ENCODE data around the gene BEND5. TPM values are rescaled to one million over a fixed set of nuclear protein-coding genes. Genes with fewer than 3 reads are reported as not detected.

Gene BEND5
- total RNA-seq, 1 experiment from 2014 or later, result 0.39 TPM

DNA sequence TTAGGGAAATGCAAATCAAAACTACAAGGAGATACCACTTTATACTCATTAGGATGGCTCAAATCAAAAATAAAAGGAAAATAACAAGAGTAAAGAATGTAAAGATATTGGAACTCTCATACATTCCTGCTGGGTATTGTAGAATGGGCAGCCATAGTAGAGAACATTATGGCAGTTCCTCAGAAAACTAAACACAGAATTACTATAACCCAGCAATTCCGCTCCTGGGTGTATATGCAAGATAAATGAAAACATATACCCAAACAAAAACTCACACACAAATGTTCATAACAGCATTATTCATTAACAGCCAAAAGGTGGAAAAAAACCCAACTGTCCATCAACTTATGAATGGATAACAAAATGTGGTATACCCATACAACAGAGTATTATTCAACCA is 11.4 kb downstream of the BEND5 start:
- DNase-seq (ENCODE audit: low read depth), result no peak

DNA sequence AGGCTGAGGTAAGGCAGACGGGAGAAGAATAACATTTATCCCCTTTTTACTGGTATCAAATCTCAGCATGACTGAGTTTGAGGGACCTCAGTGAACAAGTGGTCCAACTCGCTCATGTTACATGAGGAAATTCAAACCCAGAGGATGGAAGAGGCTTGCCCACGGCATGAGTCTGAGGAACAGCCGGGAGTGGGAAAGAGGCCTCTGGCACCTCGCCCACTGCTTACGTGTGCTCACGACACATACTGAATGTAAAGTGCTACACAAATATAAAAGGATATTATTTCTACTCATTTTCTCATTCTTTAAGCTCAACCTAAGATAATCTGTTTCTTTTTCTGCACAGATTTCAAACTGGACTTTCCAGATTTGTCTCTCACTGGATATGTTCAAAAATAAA is 14.7 kb downstream of the BEND5 start:
- no peak for DNase-seq (ENCODE audit: low read depth)

DNA sequence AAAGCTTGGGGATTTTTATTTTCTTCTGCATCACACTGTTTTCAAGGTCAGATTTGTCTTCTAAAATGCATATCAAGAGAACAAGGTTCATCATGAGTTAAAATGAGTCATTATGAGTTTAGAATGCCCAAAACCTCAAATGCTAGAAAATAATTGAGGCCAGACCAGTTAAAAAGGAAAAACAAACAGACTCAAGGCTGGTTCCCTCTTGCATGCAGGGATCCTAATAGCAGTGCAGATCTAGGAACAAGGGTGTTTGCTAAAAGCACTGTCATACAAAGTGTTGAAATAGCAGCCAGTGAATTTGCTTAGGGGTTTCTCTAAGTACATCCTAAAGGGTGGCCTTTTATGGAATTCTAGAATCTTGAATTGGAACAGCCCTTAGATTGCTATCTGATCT is 15.3 kb downstream of the BEND5 start:
- peak; percentile 6 for DNase-seq (ENCODE audit: low read depth)

DNA sequence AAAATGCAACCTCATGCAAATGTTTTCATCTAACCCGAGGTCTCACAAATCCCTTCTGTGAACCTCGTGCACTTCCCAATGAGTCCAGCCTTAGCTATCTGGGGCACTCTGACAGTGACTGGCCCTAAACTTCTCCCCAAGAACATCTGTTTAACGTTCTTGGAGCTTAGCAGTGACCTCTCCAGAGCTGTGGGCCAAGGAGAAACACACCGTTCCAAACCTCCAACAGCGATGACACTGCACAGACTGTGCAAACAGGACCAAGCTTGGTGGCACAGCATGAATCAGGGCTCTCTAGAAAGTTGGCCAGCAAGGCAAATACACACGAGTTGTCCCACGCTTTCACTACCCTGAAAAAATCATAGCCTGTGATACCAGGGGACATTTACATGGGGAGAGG is 15.8 kb downstream of the BEND5 start:
- DNase-seq (ENCODE audit: low read depth), result no peak

DNA sequence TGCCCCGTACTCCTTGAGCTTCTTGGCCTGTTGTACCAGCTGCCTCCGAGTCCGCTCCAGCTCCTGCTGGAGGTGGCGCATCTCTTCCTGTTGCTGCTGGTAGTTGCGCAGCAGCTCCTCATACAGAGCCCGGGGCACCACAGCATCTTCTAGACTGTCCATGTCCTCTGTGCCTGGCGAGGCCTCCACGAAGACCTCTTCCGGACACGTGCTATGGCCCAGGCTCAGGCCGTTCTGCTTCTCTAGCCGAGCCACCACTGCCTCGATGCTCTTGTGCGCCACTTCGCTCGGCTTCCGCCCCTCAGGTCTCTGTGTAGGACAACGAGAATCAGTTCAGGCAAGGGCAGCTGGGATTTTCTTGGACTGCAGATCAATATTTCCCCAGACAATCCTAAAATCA is 17.7 kb downstream of the BEND5 start:
- DNase-seq (ENCODE audit: low read depth), result no peak

DNA sequence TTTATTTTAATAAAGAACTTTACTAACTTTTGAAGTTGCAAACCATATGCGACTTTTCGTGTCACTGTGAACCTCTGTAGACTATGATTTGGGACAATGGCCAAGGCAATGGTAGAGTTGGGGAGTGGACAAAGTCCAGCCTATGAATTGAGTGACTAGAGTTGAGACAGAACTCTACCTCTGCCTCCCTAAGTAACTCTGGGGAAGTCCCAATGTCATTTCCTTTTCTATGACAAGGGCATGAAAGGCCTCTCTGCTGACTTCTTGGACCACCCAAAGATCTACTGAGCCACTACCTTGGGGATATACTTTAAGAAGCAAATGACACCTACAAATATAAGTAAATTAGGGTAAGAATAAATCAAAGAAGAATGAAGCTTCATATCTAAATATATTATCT is 19.3 kb downstream of the BEND5 start:
- DNase-seq (ENCODE audit: low read depth), result no peak

DNA sequence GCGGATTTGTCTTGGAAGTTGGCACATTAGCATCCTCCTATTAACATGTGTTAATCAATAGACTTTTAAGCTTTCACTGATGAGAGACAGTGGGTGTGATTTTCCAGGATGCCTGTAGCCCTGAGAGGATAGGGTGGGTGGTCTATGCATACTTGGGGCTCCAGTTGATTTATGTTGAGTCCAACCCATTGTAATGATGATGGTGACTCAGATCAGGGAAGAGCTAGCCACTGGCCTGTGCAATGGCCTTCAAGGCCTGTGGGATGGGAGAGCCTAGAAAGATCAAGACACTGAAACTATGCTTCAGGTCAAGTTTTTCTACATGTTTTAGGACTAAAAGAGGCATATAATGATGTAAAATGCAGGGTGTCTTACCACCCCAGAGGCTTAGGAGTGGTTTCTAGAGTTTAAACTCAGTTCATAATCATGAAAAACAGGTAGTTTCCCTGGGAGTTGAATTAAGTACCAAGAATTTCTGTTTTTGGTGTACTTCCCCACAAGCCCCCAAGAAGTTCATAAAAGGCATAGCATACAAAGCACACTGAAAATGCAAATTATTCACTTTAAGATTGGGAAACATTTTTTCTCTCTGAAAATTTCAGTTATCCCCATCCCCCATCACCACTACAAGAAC is 19.9 kb downstream of the BEND5 start:
- no peak for DNase-seq (ENCODE audit: low read depth)

DNA sequence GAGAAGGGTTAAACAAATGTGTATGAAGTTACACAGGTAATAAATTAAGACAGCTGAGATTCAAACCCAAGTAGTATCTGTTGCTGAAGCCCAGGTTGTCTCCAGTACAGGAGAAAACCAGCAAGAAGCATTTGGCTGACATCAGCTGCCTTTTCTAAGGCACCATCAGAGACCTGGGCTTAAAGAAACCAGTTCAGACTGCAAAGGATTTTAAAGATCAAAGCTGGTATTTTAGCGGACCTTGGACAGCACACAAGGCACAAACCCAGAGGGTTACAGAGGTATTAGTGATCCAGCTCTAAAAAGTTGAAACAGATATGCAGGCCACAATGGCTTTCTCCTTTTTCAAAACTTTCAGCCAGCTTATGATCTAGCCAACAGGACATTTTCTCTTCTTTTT is 23.4 kb downstream of the BEND5 start:
- no peak for DNase-seq (ENCODE audit: low read depth)

DNA sequence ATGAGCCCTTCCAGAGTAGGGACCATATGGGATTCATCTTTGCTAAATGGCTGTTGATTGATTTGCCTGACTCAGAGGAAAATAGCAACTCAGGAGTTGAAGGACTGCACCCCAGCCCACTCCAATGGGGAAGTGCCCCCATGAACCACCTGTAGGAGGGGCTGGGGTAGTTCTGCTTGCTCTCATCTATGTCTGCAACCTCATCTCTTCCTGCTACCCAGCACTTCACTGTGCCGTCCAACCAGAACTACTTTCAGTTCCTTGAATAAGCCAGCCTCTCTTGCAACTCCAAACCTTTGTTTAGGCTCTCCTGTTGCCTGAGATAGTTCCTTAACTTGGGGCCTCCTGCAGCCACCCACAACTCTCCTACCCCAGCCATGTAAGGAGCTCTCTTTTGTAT is 26.6 kb downstream of the BEND5 start:
- DNase-seq (ENCODE audit: low read depth), result no peak

DNA sequence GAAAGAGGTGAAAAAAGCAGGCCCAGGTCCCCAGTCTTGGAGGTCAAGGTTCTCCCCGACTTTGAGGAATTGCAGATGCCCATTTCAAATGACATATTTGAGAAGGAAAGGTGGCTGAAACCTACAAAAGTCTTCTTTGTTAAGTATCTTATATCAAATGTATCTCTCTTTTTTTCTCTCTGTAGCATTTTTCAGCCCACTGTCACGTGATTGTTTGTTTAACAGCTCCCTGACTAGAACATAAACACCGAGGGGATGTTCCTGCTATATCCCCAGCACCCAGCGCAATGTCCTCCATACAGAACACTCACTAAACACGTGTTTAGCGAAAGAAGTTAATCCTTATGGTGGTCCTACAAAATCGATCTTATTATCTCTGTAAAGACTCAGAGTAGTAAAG is 27.6 kb downstream of the BEND5 start:
- DNase-seq (ENCODE audit: low read depth), result no peak

DNA sequence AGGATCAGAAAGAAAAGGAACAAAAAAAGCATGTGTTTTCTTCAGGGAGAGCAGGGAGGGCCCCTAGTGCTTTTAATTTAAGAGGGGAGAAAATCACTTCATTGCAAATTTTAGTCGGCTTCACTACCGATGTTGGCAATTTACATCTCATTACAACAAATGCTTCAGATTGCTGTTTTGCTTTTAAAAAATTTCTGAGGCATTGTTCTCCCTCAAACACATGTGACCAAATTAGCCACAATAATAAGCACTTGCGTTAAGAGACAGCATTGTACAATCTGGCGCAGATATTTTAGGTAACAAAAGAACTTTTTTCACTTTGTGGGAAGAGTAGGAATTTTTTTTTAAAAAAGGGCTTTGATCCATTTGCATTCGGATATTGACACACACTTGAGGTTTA is 29.8 kb downstream of the BEND5 start:
- DNase-seq (ENCODE audit: low read depth), result no peak

DNA sequence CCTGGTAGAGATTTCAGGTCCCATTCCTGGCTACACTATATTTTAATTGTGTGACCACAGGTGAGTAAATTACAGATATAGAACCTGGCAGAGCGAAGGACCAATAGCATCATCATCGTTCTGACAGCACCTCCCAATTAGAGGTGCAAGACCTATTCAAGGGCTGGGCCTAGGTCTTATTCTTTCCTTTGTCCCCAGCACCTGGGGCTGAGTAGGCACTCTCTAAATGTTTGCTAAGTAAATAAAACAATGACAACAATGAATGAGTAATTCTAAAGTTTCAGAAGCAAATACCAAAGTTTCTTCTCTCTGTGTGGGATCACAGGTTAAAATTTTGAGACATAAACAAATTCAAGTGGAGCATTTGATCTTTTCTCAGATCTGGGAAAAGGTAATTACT is 32.7 kb downstream of the BEND5 start:
- DNase-seq (ENCODE audit: low read depth), result no peak

DNA sequence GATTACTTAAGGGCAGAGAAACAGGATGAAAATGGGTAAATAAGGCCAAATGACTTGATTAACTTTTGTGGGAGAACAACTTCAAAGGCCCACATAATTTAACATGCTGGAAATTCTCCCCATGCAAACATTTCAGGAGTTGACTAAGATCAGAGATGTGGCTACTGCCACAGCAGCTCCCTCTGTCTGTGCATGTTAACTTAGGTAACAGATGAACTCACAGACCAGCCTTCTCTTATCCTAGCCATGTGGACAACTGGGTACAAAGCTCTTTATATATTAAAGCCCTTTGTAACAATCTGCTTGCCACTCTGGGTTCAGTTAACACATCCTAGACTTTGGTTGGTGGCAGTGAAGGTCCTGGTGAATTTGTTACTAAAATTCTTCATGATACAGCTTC is 33.2 kb downstream of the BEND5 start:
- no peak for DNase-seq (ENCODE audit: low read depth)

DNA sequence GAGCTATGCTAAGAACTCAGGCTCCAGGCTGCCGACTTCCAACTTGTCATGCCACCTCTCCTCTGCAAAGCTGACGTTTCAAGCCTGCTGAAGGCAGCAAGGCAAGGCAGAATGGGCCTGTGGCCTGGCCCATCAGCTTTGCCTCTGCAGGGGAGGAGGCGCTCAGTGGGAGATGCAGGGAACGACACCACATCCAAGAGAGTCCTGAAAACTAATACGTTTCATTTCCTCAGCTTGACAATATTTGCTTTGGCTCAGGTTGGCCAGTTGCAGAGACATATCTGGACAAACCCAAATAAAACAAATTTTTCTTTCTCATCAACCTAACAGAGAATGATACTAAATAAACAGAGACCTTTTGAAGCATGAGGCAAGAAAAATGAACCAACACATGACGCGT is 35.3 kb downstream of the BEND5 start:
- DNase-seq (ENCODE audit: low read depth), result no peak

DNA sequence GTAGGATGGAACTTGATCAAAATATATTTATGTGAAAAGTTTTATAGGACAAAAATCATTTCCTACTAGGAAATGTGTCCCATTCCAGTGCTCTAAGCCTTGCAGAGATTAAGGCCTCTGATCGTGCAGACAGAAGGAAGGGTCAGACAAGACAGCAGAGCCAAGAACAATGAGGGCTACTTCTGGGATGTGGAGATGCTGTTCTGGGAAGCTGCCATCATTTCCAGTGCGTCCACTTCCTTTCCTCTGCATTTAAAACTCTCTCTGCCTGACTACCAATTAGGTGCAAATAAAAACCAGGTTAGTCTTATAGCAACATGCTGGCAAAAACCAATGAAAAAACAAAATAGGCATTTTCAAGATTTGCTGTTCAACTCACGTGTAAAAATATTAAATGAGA is 36.1 kb downstream of the BEND5 start:
- DNase-seq (ENCODE audit: low read depth), result no peak

DNA sequence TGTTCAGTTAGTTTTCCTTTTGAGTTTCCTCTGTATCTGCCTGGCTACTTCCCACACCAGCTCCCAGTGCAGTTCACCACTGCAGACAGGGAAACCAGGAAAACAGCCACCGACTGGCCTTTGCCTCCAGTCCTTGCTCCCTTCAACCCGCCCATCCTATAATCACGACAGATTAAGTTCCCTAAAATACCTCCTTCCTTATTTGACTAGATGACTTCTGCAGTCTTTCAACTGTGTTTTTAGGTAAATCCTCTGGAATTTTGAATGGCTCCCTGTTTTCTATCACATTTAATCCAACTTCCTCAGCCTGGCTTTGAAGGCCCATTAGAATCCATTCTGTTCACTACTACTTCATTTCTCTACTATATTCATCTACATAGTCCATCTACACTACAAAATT is 37.6 kb downstream of the BEND5 start:
- DNase-seq (ENCODE audit: low read depth), result no peak

DNA sequence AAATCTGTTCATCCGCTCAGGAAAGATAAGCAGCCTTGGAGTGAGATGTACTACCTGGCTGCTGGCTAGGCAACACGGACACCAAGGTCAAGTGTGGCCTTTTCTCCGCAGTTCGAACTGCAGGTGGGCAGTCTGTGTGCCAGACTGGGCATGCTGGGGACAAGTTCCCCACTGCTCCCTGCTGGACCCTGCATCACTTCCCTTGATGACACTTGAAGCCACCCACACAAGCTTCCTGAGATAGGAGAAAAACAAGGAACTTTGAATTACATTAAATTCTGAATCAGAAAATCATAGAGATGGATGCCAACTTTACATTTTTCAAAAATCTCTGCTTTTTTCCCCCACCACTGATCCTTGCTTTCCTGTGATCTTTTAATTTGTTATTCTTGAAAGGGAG is 38.3 kb downstream of the BEND5 start:
- no peak for DNase-seq (ENCODE audit: low read depth)

DNA sequence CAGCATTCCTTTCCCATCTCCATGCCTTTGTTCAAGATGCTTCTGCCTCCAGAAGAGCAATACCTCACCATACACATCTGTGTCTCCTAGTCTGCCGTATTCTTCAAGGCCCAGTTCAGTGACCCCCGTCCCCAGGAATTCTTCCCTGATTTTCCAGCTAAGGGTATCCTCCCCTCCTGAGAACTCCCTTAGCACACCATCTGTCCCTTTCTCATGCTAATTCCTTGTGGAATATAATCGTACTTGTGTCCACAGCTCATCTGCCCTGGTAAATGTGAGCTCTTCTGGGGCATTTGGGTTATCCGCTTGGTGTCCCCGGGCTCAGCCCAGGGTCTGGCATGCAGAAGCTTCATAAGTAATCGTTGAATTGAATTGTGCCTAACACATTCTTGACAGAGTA is 40.9 kb downstream of the BEND5 start:
- DNase-seq (ENCODE audit: low read depth), result no peak

DNA sequence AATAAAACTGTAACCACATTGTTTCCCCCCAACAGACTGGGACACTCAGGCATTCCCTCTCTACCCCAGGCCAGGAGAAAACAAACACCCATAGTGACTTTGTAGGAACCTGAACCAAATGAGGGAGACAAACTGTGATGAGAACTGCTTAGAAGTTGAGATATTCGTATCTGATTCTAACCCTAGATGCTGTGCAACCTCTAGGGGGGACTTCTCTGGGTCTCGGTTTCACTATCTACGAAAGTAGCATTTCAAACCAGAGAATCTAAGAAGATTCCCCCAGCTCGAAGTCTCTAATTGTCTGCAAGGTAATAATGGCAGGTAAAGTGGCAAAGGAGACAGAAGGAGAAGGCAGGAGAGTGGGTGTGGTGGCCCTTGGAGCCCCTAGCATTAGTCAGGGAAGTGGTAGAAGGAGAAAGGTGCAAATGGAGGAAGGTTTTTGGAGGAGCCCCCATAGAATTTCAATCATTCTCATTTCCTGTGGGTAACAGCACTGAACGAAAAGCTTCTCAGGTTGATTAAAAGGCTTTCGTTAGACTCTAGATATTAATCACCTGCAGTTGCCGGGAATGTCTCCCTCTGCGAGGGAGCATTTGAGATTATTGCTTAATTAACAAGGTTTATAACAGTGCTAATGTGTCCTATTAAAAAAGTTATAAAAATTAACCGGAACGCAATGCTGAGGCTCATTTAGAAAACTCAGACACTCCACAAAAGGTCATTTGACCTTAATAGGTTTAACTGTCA is 46.4 kb downstream of the BEND5 start:
- no peak for DNase-seq (ENCODE audit: low read depth)

DNA sequence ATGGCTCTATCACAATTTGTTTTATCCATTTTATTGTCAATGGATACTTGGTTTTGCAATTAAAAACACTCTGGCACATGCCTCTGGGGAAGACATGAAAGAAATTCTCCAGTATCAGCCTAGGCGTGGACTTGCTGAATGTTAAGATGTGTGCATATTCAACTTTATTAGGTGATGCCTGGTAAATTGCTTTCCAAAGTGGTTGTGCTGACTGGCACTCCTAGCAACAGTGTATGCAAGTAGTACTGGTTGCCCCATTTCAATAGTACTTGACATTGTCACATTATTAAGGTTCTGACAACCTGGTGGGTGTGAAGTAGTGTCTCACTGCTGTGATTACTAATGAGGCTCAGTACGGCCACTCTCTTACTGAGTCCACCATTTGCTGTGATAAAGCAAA is 48.1 kb downstream of the BEND5 start:
- no peak for DNase-seq (ENCODE audit: low read depth)

DNA sequence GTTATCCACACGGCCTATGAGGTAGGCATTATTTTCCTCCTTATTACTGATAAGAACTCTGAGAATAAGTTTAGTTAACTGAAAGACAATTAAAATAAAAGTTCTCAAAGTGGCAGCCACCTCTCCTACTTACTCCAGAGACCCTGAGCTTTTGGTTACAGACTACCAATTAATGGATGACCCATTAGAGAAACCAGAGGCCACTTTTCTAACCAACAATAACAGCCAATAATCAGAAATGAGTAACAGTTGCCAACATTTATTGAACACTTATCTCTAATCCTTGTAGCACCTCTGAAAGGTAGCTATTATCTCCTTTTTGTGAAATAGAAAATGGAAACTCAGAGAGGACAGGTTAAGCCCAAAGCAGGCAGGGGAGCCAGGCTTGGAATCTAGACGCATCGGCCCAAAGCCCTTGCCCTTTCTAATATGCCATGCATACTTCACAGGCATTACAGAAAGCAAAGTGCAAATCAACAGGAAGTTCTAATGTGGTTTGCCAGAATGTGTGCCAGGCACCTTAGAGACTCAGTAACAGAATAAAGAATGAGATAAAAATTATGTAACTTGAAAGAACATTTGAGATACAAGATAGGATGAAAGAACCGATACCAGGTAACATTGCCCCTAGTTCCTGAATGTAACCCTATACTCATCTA is 50.0 kb downstream of the BEND5 start:
- no peak for DNase-seq (ENCODE audit: low read depth)

DNA sequence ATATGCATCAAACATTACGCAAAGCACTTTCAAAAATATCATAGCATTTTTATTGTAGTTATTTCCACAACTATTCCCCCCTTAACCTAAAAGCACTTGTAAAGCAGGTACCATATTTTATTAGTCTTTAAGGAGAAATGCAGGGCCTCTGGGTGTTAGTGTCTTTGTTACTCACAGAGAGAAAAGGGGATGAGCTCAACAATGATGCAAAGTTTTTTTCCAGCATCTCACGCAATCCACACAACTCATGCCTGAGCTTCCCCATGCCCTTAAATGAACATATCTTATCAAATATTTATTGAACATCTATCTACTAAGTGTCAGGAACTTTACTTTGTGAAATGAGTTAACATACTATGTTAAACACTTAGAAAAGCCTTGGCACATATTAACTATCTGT is 50.6 kb downstream of the BEND5 start:
- DNase-seq (ENCODE audit: low read depth), result no peak

DNA sequence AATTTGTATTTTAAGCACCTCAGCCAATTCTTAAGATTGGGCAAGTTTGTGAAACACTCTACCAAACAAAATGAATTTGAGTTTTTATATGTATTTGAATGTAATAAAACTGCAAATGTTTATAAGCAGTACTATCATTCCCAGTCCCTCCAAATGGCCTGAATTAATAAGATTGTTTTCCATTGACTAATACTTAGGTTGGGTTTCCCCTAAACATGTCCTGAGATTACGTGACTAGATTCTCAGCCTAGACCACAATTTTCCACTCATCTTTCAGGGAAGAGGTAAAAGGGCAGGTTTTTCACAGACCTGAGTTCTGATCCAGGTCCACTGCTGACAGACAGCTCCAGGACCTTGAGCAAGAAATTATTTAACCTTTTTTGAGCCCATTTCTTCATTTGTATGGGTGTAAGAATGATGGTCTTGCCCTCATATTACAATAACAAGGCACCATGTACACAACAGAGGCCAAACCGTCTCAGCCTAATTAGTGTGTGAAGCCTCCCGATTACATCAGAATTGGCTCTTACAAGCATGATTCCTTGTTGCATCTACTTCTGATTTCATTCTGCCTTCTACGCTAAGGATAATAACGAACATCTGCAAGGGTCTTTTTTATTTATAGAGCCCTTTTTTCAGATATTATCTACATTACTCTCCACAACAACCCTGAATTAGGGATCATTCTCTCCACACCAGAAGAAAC is 51.2 kb downstream of the BEND5 start:
- peak; percentile 24 for DNase-seq (ENCODE audit: low read depth)
